HG03280 (cell line): ENCODE results near the gene NUP205.
A peak's percentile ranks its signal among the peaks of the same experiment; 100 is the strongest.

Experiments
- ATAC-seq: cut with Tn5 transposase; IDR thresholded peaks from one replicate; pipeline ENCODE4 v1.9.1; 2021; ENCODE audit warnings: mild to moderate bottlenecking, moderate library complexity; ENCODE audit not compliant: unreplicated experiment

Gene NUP205

DNA sequence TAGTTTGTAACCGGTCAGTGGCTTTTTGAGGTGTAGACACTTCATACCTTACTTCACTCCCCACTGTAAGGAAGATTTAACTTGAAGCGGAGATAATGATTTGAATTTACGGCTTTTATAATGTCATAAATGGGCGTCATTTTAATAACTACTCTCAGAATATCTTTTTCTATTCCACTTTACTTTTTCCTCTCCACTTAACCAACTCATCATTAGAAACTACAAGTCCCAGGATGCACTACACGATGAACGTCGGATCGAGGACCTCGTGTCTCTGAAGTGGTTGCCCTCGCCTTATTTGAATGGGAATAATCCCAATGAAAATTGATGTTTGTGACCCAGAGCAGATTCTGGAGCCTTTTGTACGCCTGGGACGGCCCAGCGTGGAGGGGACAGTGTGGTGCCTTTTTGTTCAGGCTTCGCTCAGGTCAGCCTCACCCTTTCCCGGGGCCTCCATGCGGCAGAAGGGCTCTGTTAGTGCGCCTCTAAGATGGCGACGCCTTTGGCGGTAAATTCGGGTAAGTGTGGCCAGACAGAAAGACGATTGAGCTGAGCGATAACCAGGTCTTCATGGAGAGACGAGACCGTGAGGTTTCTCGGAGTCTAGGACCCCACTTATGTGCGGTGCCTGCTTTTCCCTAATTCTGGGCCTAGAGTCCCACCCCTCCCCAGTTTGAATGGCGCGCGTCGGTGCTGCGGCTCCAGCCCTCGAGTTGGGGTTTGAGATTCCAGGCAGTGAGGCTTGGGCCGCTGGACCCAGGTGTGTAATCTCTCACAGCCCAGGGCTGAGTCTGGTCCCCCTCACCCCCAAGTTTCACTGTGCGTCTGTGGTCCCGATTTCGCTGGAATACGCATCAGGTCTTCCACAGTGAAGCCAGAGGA lies at the start of gene NUP205:
NUP205 (plus strand) TSS at position 463 of the 882 bp plus-strand sequence; CDS start at position 491, 28 bp downstream.
- ATAC-seq = peak; percentile 72

- no peak for ATAC-seq
Measured at GRCh38 chr7:135508883-135509588, 48.7 kb upstream of the NUP205 start.

DNA sequence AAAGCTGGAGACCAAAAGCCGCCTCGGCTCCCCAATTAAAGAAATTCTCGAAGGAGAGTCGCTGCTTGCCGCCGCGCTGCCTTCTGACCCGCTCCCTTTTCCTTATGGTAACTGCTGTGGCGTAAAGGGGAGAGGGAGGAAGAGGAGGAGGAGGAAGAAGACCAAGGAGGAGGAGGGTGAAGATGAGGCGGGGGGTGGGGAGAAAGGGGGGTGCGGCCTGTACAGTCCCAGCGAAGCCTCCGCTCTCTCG lies 48.2 kb upstream of the NUP205 start:
- ATAC-seq = no peak

DNA sequence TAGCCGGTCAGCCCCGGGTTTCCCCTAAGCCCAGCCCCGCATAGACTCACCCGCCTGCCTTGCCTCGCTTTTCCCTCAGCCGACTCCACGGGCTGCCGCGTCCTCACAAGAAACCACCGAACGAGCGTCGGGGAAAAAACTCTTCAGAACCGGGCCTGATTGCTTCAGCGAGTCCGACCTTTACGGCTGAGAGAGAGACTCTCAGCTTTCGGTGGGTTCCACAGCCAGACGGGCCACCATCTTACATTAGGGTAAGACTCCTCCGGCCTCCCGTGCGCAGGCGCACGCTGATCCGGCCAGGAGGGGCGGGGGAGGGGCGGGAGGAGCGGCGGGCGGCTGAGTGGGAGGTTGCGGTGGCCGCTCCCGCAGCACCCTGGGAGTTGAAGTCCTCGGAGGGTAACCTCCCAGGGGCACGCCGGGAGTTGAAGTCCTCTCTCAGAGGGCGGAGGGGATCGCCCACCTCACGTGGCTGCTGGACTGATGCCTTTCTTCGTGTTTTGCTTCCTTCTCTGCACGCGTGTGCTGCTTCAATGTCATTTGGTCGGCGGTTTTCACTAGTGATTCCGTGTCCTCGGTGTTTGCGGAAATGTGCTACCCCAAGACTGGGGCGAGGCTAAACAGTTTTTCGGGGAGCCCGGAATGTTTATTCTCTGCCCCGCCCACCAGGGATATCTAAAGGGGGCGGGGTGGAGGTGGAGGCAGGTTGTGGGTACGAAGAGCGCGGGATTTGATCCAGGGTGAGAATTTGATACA lies 47.7 kb upstream of the NUP205 start, which contains the start of gene CNOT4:
CNOT4 (minus strand) TSS at position 264 of the 753 bp plus-strand sequence. CDS start 71,771 bp downstream, outside the sequence.
- ATAC-seq = peak; percentile 97

- no peak for ATAC-seq
Measured at GRCh38 chr7:135510592-135511183, 47.0 kb upstream of the NUP205 start.

DNA sequence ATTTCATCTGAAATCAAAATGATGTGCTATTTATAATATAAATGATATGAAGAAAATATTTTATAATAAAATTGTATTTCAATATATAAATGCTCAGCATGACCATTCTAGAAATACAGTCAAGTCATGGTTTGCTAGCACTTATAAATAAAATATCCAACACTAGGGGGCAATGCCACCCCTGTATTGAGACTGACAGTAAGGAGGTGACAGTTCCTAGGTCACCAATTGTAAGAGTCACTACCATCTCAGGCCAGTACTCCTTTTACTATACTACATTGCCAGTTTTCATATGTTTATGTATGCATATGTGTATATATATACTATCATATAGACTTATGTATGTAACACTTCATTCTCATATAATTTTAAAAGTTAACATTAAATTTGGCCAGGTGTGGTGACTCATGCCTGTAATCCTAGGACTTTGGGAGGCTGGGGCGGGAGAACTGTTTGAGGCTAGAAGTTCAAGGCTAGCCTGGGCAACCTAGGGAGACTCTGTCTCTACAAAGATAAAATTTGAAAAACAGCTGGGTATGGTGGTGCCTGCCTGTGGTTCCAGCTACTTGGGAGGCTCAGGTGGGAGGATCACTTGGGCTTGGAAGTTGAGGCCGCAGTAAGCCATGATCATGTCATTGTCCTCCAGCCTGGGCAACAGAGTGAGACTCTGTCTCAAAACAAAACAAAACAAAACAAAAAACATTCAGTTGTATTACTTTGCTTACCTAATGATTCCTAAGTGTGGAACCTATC lies 45.4 kb upstream of the NUP205 start:
- peak; percentile 40 for ATAC-seq

DNA sequence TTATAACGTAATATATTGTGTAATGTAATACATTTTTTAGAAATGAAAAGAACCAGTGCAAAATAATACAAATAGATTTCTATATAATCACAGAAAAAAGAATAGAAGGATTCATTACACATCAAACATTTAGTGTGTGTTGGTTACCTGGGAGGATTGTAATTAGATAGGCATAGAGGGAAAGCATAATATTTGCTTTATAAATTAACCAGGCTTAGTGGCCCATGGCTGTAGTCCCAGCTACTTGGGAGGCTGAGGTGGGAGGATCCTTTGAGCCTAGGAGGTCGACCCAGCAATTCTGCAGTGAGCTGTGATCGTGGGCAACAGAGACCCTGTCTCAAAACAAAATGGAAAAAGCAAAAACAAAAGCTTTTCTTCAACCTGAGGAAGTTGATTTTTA lies 42.9 kb upstream of the NUP205 start:
- ATAC-seq = no peak

DNA sequence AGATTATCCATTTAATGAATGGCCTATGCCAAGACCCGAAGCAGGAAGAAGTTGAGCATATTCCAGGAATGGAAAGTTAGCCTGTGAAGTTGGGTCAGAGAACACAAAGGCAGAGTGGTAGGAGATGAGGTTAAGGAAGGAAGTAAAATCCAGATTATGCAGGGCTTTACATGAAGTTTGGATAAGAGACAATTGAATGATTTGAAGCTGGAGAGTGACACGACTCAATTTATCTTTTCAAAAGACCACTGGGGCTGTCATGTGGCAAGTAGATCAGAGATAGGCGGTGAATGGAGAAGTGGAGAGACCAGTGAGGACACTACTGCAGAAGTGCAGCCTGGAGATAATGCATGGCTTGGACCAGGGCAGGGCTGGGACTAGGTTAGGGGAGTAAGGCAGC lies 40.7 kb upstream of the NUP205 start:
- no peak for ATAC-seq

GRCh38 chr7:135518748-135519147 lies 39.0 kb upstream of the NUP205 start:
- no peak for ATAC-seq

GRCh38 chr7:135519233-135519688 lies 38.5 kb upstream of the NUP205 start:
- no peak for ATAC-seq

DNA sequence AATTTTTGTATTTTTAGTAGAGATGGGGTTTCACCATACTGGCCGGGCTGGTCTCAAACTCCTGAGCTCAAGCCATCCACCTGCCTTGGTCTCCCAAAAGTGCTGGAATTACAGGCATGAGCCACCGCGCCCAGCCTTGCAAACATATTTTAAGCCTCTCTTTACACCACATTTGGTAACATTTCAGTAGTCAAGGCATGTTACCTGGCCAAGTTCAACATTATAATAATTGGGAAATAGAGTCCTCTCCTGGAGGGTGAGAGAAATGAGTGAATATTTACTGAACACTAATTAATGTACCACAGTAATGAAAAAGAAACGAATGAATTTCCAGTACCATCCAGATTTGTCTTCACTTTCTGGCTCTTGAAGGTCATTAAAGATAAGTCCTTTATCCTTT lies 37.8 kb upstream of the NUP205 start:
- ATAC-seq = no peak

DNA sequence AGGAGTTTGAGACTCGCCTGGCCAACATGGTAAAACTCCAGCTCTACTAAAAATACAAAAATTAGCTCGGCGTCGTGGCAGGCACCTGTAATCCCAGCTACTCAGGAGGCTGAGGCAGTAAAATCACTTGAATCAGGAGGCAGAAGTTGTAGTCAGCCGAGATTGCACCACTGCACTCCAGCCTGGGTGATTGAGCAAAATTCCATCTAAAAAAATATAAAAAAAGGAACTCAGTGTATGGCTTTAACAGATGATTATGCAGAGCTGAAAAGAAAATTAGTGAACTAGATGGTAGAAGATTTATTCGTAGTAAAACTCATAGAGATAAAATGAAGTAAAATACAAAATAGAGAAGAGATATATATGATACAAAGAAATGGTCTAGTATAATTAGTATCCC lies 35.2 kb upstream of the NUP205 start:
- ATAC-seq = no peak

- ATAC-seq = no peak
Measured at GRCh38 chr7:135523146-135523545, 34.6 kb upstream of the NUP205 start.

DNA sequence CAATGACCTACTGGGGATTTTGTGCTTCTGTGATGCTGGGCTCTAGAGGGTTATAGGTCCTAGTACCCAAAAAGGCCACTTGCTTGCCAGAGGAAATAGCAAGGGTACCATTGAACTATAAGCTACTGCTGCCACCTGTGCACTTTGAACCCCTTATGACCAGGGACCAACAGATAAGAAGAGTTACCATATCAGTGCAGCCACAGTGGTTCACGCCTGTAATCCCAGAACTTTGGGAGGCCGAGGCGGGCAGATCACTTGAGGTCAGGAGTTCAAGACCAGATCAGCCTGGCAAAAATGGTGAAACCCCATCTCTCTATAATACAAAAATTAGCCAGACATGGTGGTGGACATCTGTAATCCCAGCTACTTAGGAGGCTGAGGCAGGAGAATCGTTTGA lies 32.3 kb upstream of the NUP205 start:
- ATAC-seq = no peak

DNA sequence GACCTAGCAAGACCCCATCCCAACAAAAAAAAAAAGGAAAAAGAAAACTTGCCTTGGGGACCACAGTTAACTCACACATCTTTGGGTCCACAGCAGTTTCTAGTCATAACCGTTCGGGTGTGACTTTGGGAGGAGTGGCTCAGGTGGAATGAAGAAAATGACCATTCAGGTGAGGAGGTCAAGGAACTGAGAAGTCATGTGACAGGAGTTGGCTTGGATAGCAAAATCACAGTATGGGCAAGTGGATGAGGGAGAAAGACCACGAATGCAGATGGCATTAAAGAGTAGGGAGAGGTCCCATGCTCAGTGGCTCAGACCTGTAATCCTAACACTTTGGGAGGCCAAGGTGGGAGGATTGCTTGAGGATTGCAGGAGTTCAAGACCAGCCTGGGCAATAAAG lies 30.7 kb upstream of the NUP205 start:
- ATAC-seq = no peak

DNA sequence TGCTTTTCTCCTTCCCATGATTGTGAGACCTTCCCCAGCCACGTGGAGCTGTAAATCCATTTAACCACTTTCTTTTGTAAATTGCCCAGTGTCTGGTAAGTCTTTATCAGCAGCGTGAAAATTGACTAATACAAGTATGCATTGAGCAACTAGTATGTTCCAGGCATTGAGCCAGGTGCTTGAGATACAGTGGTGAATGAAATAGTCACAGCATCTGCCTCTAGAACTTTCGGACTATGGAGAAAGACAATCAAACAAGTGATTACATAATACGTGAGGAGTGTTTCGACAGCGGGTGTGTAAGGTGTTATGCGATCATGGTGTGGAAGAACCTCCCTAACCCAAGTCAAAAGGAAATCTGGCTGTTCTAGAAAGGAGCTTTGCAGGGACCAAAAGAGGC lies 21.6 kb upstream of the NUP205 start:
- ATAC-seq = no peak

- ATAC-seq = no peak
Measured at GRCh38 chr7:135537453-135537852, 20.3 kb upstream of the NUP205 start.

- no peak for ATAC-seq
Measured at GRCh38 chr7:135537905-135538304, 19.8 kb upstream of the NUP205 start.

DNA sequence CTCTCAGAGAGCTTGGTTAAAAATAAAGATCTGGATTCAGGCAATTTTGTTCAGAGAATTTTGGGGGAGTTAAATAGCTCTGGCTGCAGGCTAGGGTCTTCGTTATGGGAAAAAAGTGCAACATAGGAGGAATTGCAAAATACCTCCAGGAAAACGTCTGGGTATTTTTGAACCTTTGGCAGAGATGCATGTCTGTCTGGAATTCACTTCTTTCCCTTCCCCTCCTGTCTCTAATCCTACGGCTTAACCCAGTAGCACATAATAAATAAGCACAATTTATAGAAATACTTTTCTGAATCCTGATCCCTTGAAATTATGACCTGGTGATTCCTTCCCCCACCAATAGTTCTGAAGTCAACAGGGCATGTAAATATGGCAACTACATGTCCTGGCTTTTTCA lies 19.3 kb upstream of the NUP205 start:
- no peak for ATAC-seq

- ATAC-seq = no peak
Measured at GRCh38 chr7:135539629-135540028, 18.1 kb upstream of the NUP205 start.
